HEK293 (cell line): ENCODE results near the gene ELOVL2.
A peak's percentile ranks its signal among the peaks of the same experiment; 100 is the strongest.

ENCODE experiments used
- CTCF ChIA-PET: fragments of 350-600 bp; formaldehyde crosslinking; extraction: SDS; loops from one replicate; lab custom pipeline; 2021; ENCODE audit warnings: antibody characterized with exemption; lab: Yijun Ruan, JAX
- POLR2A ChIA-PET: fragments of 300-600 bp; formaldehyde crosslinking; extraction: SDS; loops from one replicate; lab custom pipeline; 2020; ENCODE audit warnings: antibody characterized with exemption, inconsistent platforms; lab: Yijun Ruan, JAX
- H3K27ac ChIP-seq: fragments of 200-500 bp; sonication (Bioruptor generic); 2 replicates; pipeline ENCODE4 v1.5.1; 2014; ENCODE audit warnings: low read depth, low read length, control low read depth, inconsistent platforms; ENCODE audit errors: extremely low read depth
- H3K36me3 ChIP-seq, 2 experiments: fragments of 200-500 bp in 1 of 2; sonication (Bioruptor generic) in 1 of 2; 1 replicate in 1 of 2; 2 replicates in 1 of 2; pipeline ENCODE4 v1.5.1; 2014 to 2017; ENCODE audit warnings: inconsistent platforms in 2 of 2, low read length in 2 of 2; ENCODE audit not compliant: control insufficient read depth in 2 of 2, insufficient read depth in 1 of 2
- H3K4me1 ChIP-seq: fragments of 200-500 bp; sonication (Bioruptor generic); 2 replicates; pipeline ENCODE4 v1.5.1; 2014; ENCODE audit warnings: mild to moderate bottlenecking, low read length, inconsistent platforms; ENCODE audit not compliant: control insufficient read depth, insufficient read depth
- H3K4me3 ChIP-seq: 2 replicates; pipeline ENCODE4 v1.5.1; 2011; ENCODE audit warnings: low read depth, mild to moderate bottlenecking, control low read depth, low read length, moderate library complexity
- H3K9me3 ChIP-seq: fragments of 200-500 bp; sonication (Bioruptor generic); 2 replicates; pipeline ENCODE4 v1.5.1; 2014; ENCODE audit warnings: low read depth, low read length, inconsistent platforms; ENCODE audit not compliant: control insufficient read depth, insufficient read depth
- SCRT1 ChIP-seq: fragments of 450-650 bp; formaldehyde crosslinking; IDR thresholded peaks from 2 replicates; pipeline ENCODE4 v1.5.1; 2016; ENCODE audit warnings: missing biosample characterization, missing genetic modification characterization, borderline replicate concordance
- ZNF112 ChIP-seq: fragments of 450-650 bp; formaldehyde crosslinking; IDR thresholded peaks from 2 replicates; pipeline ENCODE4 v1.5.0; 2017; ENCODE audit warnings: missing biosample characterization, missing genetic modification characterization
- ZNF138 ChIP-seq: fragments of 450-650 bp; formaldehyde crosslinking; IDR thresholded peaks from 2 replicates; pipeline ENCODE4 v1.5.1; 2016; ENCODE audit warnings: missing biosample characterization, missing genetic modification characterization, borderline replicate concordance
- ZNF146 ChIP-seq: fragments of 450-650 bp; formaldehyde crosslinking; IDR thresholded peaks from 2 replicates; pipeline ENCODE4 v1.5.1; 2016; ENCODE audit warnings: missing biosample characterization, missing genetic modification characterization
- ZNF16 ChIP-seq: fragments of 450-650 bp; formaldehyde crosslinking; IDR thresholded peaks from 2 replicates; pipeline ENCODE4 v1.5.1; 2016; ENCODE audit warnings: low read depth, missing biosample characterization, missing genetic modification characterization
- ZNF221 ChIP-seq: fragments of 450-650 bp; formaldehyde crosslinking; IDR thresholded peaks from 2 replicates; pipeline ENCODE4 v1.5.1; 2017; ENCODE audit warnings: missing biosample characterization, missing genetic modification characterization, borderline replicate concordance
- ZNF510 ChIP-seq: fragments of 450-650 bp; formaldehyde crosslinking; IDR thresholded peaks from 2 replicates; pipeline ENCODE4 v1.5.1; 2018; ENCODE audit warnings: mild to moderate bottlenecking, missing genetic modification characterization, missing biosample characterization; ENCODE audit not compliant: insufficient replicate concordance
- ZNF654 ChIP-seq: fragments of 450-650 bp; formaldehyde crosslinking; IDR thresholded peaks from 2 replicates; pipeline ENCODE4 v1.5.1; 2016; ENCODE audit warnings: low read depth, missing biosample characterization, missing genetic modification characterization
- TF ChIP-seq, protein P1 (sequence below): fragments of 450-650 bp; formaldehyde crosslinking; IDR thresholded peaks from 2 replicates; pipeline ENCODE4 v1.5.1; 2016; ENCODE audit warnings: missing biosample characterization, missing genetic modification characterization
- TF ChIP-seq, protein P2 (sequence below): fragments of 450-650 bp; formaldehyde crosslinking; IDR thresholded peaks from 2 replicates; pipeline ENCODE4 v1.5.1; 2017; ENCODE audit warnings: missing biosample characterization, missing genetic modification characterization
- TF ChIP-seq, protein P3 (sequence below): fragments of 450-650 bp; formaldehyde crosslinking; IDR thresholded peaks from 2 replicates; pipeline ENCODE4 v1.5.1; 2016; ENCODE audit warnings: missing biosample characterization, missing genetic modification characterization
- TF ChIP-seq, protein P4 (sequence below): fragments of 450-650 bp; formaldehyde crosslinking; IDR thresholded peaks from 2 replicates; pipeline ENCODE4 v1.5.1; 2016; ENCODE audit warnings: missing biosample characterization, missing genetic modification characterization
- TF ChIP-seq, protein P5 (sequence below): fragments of 450-650 bp; formaldehyde crosslinking; IDR thresholded peaks from 2 replicates; pipeline ENCODE4 v1.5.1; 2016; ENCODE audit warnings: missing biosample characterization, missing genetic modification characterization

Gene ELOVL2

DNA sequence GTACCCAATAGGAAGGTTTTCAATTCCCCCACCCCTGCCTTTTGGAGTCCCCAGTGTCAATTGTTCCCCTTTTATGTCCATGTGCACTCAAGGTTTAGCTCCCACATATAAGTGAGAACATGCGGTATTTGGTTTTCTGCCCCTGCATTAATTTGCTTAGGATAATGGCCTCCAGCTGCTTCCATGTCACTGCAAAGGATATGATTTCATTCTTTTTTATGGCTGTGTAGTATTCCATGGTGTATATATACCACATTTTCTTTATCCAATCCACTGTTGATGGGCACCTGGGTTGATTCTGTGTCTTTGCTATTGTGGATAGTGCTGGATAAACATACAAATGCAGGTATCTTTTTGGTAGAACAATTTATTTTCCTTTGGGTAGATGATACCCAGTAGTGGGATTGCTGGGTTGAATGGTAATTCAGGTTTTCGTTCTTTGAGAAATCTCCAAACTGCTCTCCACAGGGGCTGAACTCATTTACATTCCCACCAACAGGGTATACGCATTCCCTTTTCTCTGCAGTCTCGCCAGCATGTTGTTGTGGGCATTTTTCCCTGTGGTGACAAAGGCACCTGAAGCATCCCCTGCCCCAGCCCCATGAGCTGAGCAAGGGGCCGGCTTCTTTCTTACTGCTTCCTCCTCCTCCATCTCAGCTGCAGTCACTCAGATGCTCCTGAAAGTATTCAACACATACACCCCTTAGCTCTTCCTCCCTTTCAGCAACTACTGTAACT, 66.7 kb downstream of the ELOVL2 start:
- Histone ChIP-seq H3K4me3 (no peak overlapping the region), H3K9me3 (no peaks in the 10 kb centered on the region), H3K27ac (no peak overlapping the region), H3K36me3 (peaks cover 0 to 6% of the 10 kb centered on the region in 2 experiments; a peak in 2 of 3 replicates), H3K4me1 (no peaks in the 10 kb centered on the region)
- CTCF ChIA-PET: no interaction called here
- TF ChIP-seq SCRT1 (tag by site-specific recombination) (no peak), ZNF146 (tag by site-specific recombination) (peak; percentile 72), ZNF16 (no peak)
- TF ChIP-seq, protein P1, sequence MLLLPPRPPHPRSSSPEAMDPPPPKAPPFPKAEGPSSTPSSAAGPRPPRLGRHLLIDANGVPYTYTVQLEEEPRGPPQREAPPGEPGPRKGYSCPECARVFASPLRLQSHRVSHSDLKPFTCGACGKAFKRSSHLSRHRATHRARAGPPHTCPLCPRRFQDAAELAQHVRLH (tag by site-specific recombination): 0 out of 2 replicates have a peak, but pooled peaks have one; percentile 21
- TF ChIP-seq, protein P2, sequence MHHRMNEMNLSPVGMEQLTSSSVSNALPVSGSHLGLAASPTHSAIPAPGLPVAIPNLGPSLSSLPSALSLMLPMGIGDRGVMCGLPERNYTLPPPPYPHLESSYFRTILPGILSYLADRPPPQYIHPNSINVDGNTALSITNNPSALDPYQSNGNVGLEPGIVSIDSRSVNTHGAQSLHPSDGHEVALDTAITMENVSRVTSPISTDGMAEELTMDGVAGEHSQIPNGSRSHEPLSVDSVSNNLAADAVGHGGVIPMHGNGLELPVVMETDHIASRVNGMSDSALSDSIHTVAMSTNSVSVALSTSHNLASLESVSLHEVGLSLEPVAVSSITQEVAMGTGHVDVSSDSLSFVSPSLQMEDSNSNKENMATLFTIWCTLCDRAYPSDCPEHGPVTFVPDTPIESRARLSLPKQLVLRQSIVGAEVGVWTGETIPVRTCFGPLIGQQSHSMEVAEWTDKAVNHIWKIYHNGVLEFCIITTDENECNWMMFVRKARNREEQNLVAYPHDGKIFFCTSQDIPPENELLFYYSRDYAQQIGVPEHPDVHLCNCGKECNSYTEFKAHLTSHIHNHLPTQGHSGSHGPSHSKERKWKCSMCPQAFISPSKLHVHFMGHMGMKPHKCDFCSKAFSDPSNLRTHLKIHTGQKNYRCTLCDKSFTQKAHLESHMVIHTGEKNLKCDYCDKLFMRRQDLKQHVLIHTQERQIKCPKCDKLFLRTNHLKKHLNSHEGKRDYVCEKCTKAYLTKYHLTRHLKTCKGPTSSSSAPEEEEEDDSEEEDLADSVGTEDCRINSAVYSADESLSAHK (tag by site-specific recombination): no peak
- TF ChIP-seq, all 188 proteins: peak for 2
- POLR2A ChIA-PET: no interaction called here

DNA sequence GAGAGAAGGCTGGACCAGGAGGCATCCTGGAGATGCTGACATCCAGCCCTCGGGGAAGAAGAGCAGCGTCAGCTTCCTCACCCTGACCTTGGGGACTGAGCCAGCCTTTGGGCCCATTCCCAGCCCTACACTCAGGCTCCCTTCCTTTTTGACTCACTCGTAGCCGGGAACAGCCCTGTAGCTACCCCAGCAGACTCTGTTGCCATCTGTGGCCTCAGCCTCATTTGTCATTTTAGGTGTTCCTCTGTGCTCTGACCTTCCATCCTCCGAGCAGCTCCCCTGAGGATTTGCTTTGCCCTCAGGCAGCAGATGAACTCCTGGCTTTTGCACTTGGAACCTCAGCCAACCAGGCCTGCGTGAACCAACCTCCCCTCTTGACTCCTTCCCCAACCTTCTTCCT, 67.5 kb downstream of the ELOVL2 start:
- CTCF ChIA-PET: interaction anchor here (0.6 kb wide), 1 partner anchor 92 kb away, joined by 3 read pairs; no protein-coding TSS in a partner anchor
- H3K4me3 ChIP-seq: no peak overlapping the region
- no peaks in the 10 kb centered on the region for H3K9me3 ChIP-seq
- POLR2A ChIA-PET: no interaction called here
- peaks cover 0 to 6% of the 10 kb centered on the region in 2 experiments; a peak in 2 of 3 replicates for H3K36me3 ChIP-seq
- TF ChIP-seq ZNF654 (no peak), SCRT1 (tag by site-specific recombination) (no peak), ZNF138 (tag by site-specific recombination) (no peak), ZNF112 (tag by site-specific recombination) (no peak), ZNF221 (no peak), ZNF510 (tag by site-specific recombination) (no peak)
- TF ChIP-seq, protein P3, sequence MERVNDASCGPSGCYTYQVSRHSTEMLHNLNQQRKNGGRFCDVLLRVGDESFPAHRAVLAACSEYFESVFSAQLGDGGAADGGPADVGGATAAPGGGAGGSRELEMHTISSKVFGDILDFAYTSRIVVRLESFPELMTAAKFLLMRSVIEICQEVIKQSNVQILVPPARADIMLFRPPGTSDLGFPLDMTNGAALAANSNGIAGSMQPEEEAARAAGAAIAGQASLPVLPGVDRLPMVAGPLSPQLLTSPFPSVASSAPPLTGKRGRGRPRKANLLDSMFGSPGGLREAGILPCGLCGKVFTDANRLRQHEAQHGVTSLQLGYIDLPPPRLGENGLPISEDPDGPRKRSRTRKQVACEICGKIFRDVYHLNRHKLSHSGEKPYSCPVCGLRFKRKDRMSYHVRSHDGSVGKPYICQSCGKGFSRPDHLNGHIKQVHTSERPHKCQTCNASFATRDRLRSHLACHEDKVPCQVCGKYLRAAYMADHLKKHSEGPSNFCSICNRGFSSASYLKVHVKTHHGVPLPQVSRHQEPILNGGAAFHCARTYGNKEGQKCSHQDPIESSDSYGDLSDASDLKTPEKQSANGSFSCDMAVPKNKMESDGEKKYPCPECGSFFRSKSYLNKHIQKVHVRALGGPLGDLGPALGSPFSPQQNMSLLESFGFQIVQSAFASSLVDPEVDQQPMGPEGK (tag by site-specific recombination): no peak
- TF ChIP-seq, protein P4, sequence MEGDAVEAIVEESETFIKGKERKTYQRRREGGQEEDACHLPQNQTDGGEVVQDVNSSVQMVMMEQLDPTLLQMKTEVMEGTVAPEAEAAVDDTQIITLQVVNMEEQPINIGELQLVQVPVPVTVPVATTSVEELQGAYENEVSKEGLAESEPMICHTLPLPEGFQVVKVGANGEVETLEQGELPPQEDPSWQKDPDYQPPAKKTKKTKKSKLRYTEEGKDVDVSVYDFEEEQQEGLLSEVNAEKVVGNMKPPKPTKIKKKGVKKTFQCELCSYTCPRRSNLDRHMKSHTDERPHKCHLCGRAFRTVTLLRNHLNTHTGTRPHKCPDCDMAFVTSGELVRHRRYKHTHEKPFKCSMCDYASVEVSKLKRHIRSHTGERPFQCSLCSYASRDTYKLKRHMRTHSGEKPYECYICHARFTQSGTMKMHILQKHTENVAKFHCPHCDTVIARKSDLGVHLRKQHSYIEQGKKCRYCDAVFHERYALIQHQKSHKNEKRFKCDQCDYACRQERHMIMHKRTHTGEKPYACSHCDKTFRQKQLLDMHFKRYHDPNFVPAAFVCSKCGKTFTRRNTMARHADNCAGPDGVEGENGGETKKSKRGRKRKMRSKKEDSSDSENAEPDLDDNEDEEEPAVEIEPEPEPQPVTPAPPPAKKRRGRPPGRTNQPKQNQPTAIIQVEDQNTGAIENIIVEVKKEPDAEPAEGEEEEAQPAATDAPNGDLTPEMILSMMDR: no peak
- TF ChIP-seq, protein P5, sequence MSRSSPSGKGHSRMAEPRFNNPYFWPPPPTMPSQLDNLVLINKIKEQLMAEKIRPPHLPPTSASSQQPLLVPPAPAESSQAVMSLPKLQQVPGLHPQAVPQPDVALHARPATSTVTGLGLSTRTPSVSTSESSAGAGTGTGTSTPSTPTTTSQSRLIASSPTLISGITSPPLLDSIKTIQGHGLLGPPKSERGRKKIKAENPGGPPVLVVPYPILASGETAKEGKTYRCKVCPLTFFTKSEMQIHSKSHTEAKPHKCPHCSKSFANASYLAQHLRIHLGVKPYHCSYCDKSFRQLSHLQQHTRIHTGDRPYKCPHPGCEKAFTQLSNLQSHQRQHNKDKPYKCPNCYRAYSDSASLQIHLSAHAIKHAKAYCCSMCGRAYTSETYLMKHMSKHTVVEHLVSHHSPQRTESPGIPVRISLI (tag by site-specific recombination): no peak
- TF ChIP-seq, all 188 proteins: peak for 0
- Histone ChIP-seq H3K27ac (no peak overlapping the region), H3K4me1 (no peaks in the 10 kb centered on the region)
